ENCODE results near the gene EDEM1.

DNA sequence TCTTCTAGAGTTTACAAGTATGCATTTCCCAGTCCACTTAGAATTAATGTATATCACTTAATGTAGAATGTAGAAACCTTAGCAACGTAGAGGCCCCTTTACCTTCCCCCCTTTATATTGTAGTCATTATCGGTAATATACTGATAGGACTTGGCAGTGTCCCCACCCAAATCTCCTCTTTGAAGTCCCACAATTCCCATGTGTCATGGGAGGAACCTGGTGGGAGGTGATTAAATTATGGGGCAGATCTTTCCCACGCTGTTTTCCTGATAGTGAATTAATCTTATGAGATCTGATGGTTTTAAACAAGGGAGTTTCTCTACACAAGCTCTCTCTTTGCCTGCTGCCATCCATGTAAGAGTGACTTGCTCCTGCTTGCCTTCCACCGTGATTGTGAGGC lies 34.4 kb upstream of the EDEM1 start:
- no peak for TF ChIP-seq EZH2phosphoT487 (IDR thresholded peaks at IDR 0.05; ENCODE audit: insufficient read depth, low read depth)
- no peak for TF ChIP-seq EZH2 (IDR thresholded peaks at IDR 0.05; ENCODE audit: insufficient read depth, poor library complexity, severe bottlenecking)
